IMR-90 (cell line): ENCODE measurements around the gene ROBO2. TPM values are rescaled to one million over a fixed set of nuclear protein-coding genes. Genes with fewer than 3 reads are reported as not detected.

Experiments used
- ATAC-seq: fragments of 200-7000 bp; cut with Tn5 transposase; 2 replicates; pipeline ENCODE4 v1.9.1; 2020; ENCODE audit warnings: low read depth, mild to moderate bottlenecking, moderate library complexity
- BruUV-seq: library from RNA; stranded (reverse); fragments of 400-500 nt; replicated peaks from 2 replicates; lab custom pipeline; 2021; lab: Mats Ljungman, UMichigan
- CTCF ChIA-PET: fragments of 300-600 bp; formaldehyde crosslinking; extraction: SDS; loops from one replicate; lab custom pipeline; 2021; ENCODE audit warnings: antibody characterized with exemption; lab: Yijun Ruan, JAX
- POLR2A ChIA-PET: fragments of 300-600 bp; sonication (Branson Sonifier 250); formaldehyde crosslinking; loops from one replicate; lab custom pipeline; 2022; ENCODE audit warnings: antibody characterized with exemption; ENCODE audit not compliant: unreplicated experiment; lab: Charles Lee
- DNase-seq: peaks from one replicate; pipeline ENCODE4 v3.0.0; 2013
- H2AFZ ChIP-seq: replicated peaks from 2 replicates; pipeline ENCODE3; 2013; ENCODE audit warnings: low read length, mild to moderate bottlenecking; ENCODE audit not compliant: poor library complexity
- H2AK5ac ChIP-seq: 2 replicates; pipeline ENCODE4 v1.6.1; 2013; ENCODE audit warnings: low read depth, low read length, inconsistent platforms
- H2AK9ac ChIP-seq: replicated peaks from 2 replicates; pipeline ENCODE3; 2013; ENCODE audit warnings: mild to moderate bottlenecking, low read depth, low read length, moderate library complexity; ENCODE audit not compliant: poor library complexity
- H2BK120ac ChIP-seq: 2 replicates; pipeline ENCODE4 v1.6.1; 2013; ENCODE audit warnings: low read depth, low read length, inconsistent platforms
- H2BK15ac ChIP-seq: 3 replicates; pipeline ENCODE4 v1.6.1; 2013; ENCODE audit warnings: low read depth, low read length, inconsistent platforms
- H2BK20ac ChIP-seq: 2 replicates; pipeline ENCODE4 v1.6.1; 2013; ENCODE audit warnings: low read depth, mild to moderate bottlenecking, inconsistent platforms, low read length, moderate library complexity
- H2BK5ac ChIP-seq: 2 replicates; pipeline ENCODE4 v1.6.1; 2013; ENCODE audit warnings: mild to moderate bottlenecking, low read depth, low read length, inconsistent platforms; ENCODE audit not compliant: poor library complexity, severe bottlenecking
- H3K14ac ChIP-seq: replicated peaks from 2 replicates; pipeline ENCODE4 v1.6.1; 2013; ENCODE audit warnings: low read depth, low read length, inconsistent platforms
- H3K18ac ChIP-seq: 2 replicates; pipeline ENCODE4 v1.6.1; 2013; ENCODE audit warnings: low read depth, low read length, control low read depth
- H3K23ac ChIP-seq: 2 replicates; pipeline ENCODE4 v1.6.1; 2013; ENCODE audit warnings: low read depth, low read length, inconsistent platforms
- H3K27ac ChIP-seq: 2 replicates; pipeline ENCODE4 v1.5.1; 2013; ENCODE audit warnings: mild to moderate bottlenecking, control low read depth, low read length; ENCODE audit not compliant: insufficient read depth
- H3K27me3 ChIP-seq: 2 replicates; pipeline ENCODE4 v1.6.1; 2013; ENCODE audit warnings: low read length; ENCODE audit not compliant: control insufficient read depth, insufficient read depth
- H3K36me3 ChIP-seq: 2 replicates; pipeline ENCODE4 v1.6.1; 2013; ENCODE audit warnings: low read length, mixed read lengths; ENCODE audit not compliant: control insufficient read depth, insufficient read depth
- H3K4ac ChIP-seq: 2 replicates; pipeline ENCODE4 v1.6.1; 2013; ENCODE audit warnings: low read depth, low read length, inconsistent platforms
- H3K4me1 ChIP-seq: 2 replicates; pipeline ENCODE4 v1.6.1; 2013; ENCODE audit warnings: low read length, mixed read lengths; ENCODE audit not compliant: control insufficient read depth, insufficient read depth
- H3K4me2 ChIP-seq: 2 replicates; pipeline ENCODE4 v1.6.1; 2013; ENCODE audit warnings: low read depth, mild to moderate bottlenecking, control low read depth, low read length, moderate library complexity
- H3K4me3 ChIP-seq: 2 replicates; pipeline ENCODE4 v1.5.1; 2013; ENCODE audit warnings: low read depth, mild to moderate bottlenecking, control low read depth, low read length, moderate library complexity; ENCODE audit not compliant: insufficient read depth
- H3K56ac ChIP-seq: 2 replicates; pipeline ENCODE4 v1.6.1; 2013; ENCODE audit warnings: low read length, inconsistent platforms; ENCODE audit not compliant: insufficient read depth; ENCODE audit errors: extremely low read depth
- H3K79me1 ChIP-seq, 2 experiments: 2 replicates each; pipeline ENCODE4 v1.6.1; 2013; ENCODE audit warnings: low read length in 2 of 2, inconsistent platforms in 1 of 2, low read depth in 1 of 2
- H3K9ac ChIP-seq: 2 replicates; pipeline ENCODE4 v1.6.1; 2013; ENCODE audit warnings: low read depth, low read length, control low read depth
- H3K9me1 ChIP-seq: 2 replicates; pipeline ENCODE4 v1.6.1; 2013; ENCODE audit warnings: low read length, inconsistent platforms; ENCODE audit not compliant: insufficient read depth
- H3K9me3 ChIP-seq: 2 replicates; pipeline ENCODE4 v1.6.1; 2013; ENCODE audit warnings: low read length; ENCODE audit not compliant: control insufficient read depth, insufficient read depth
- H4K20me1 ChIP-seq: 2 replicates; pipeline ENCODE4 v1.6.1; 2013; ENCODE audit warnings: low read length, inconsistent platforms; ENCODE audit not compliant: insufficient read depth
- H4K5ac ChIP-seq: 2 replicates; pipeline ENCODE4 v1.6.1; 2013; ENCODE audit warnings: mild to moderate bottlenecking, low read depth, low read length, control low read depth
- H4K8ac ChIP-seq, 2 experiments: 2 replicates each; pipeline ENCODE4 v1.6.1; 2013; ENCODE audit warnings: low read depth in 2 of 2, low read length in 2 of 2, control low read depth in 1 of 2, inconsistent platforms in 1 of 2
- H4K91ac ChIP-seq: 2 replicates; pipeline ENCODE4 v1.6.1; 2013; ENCODE audit warnings: low read depth, low read length, inconsistent platforms; ENCODE audit not compliant: insufficient read depth
- BHLHE40 ChIP-seq: fragments of 150-350 bp; IDR thresholded peaks from 2 replicates; pipeline ENCODE4 v1.6.1; 2016; ENCODE audit warnings: mild to moderate bottlenecking, low read depth, low read length
- CEBPB ChIP-seq: IDR thresholded peaks from 2 replicates; pipeline ENCODE4 v1.6.1; 2012; ENCODE audit warnings: low read depth, low read length, improper control_type of control experiment
- CHD1 ChIP-seq: IDR thresholded peaks from 2 replicates; pipeline ENCODE4 v1.6.1; 2012; ENCODE audit warnings: low read depth, low read length, improper control_type of control experiment
- ELK1 ChIP-seq: fragments of 150-350 bp; IDR thresholded peaks from 2 replicates; pipeline ENCODE4 v1.6.1; 2016; ENCODE audit warnings: low read depth, mild to moderate bottlenecking, low read length, moderate library complexity, borderline replicate concordance
- FOS ChIP-seq: fragments of 150-350 bp; IDR thresholded peaks from 2 replicates; pipeline ENCODE4 v1.6.1; 2016; ENCODE audit warnings: low read depth, low read length
- MAFK ChIP-seq: IDR thresholded peaks from 2 replicates; pipeline ENCODE4 v1.6.1; 2012; ENCODE audit warnings: low read depth, low read length, improper control_type of control experiment
- MAZ ChIP-seq: IDR thresholded peaks from 2 replicates; pipeline ENCODE4 v1.6.1; 2012; ENCODE audit warnings: low read depth, mild to moderate bottlenecking, low read length, improper control_type of control experiment, moderate library complexity, borderline replicate concordance
- NFE2L2 ChIP-seq: fragments of 150-350 bp; IDR thresholded peaks from 2 replicates; pipeline ENCODE4 v1.6.1; 2016; ENCODE audit warnings: low read depth, mild to moderate bottlenecking, low read length
- POLR2A ChIP-seq: IDR thresholded peaks from 2 replicates; pipeline ENCODE4 v1.6.1; 2012; ENCODE audit warnings: mild to moderate bottlenecking, low read depth, low read length
- RAD21 ChIP-seq: IDR thresholded peaks from 2 replicates; pipeline ENCODE4 v1.6.1; 2012; ENCODE audit warnings: low read length, improper control_type of control experiment
- RCOR1 ChIP-seq: IDR thresholded peaks from 2 replicates; pipeline ENCODE4 v1.6.1; 2012; ENCODE audit warnings: mild to moderate bottlenecking, low read length, improper control_type of control experiment; ENCODE audit not compliant: insufficient replicate concordance
- RFX5 ChIP-seq: IDR thresholded peaks from 2 replicates; pipeline ENCODE4 v1.8.0; 2012; ENCODE audit warnings: low read depth, mild to moderate bottlenecking, low read length, moderate library complexity
- SMC3 ChIP-seq: fragments of 150-350 bp; IDR thresholded peaks from 2 replicates; pipeline ENCODE4 v1.6.1; 2016; ENCODE audit warnings: low read depth, mild to moderate bottlenecking, antibody characterized with exemption, low read length, moderate library complexity
- WGBS, 2 experiments: methylation state at CpG; one replicate each; pipeline versions ENCODE4 v1.1.5 to v1.1.7; 2013; ENCODE audit warnings: missing lambda C conversion rate in 2 of 2; ENCODE audit not compliant: insufficient read length in 1 of 2; ENCODE audit errors: extremely low coverage in 2 of 2; 5-methylcytosine and 5-hydroxymethylcytosine counted together
- dilution Hi-C: fragments of 300-500 bp; cut with HindIII; formaldehyde crosslinking; loops from one replicate; pipeline ENCODE4 v1.14.3; 2018; ENCODE audit warnings: low sequenced_read_pairs; ENCODE audit not compliant: unreplicated experiment
- in situ Hi-C: fragments of 300-500 bp; cut with MboI; formaldehyde crosslinking; loops from 3 replicates; pipeline ENCODE4 v1.14.3; 2019; ENCODE audit warnings: low sequenced_read_pairs, inconsistent platforms, mixed read lengths
- intact Hi-C: fragments of 100-400 bp; cut with micrococcal nuclease; formaldehyde crosslinking; loops from 2 replicates; pipeline ENCODE4 v1.10.0; 2022
- polyA plus RNA-seq, 3 experiments: library from polyadenylated mRNA; depleted of rRNA; stranded (reverse); fragments of >200 nt; gene quantifications; 2 replicates each; pipeline ENCODE4 v1.2.3, GENCODE V29; 2012; ENCODE audit warnings: low replicate concordance in 1 of 3
- total RNA-seq: library from RNA; depleted of rRNA; stranded (reverse); fragments of >200 nt; gene quantifications from 2 replicates; pipeline ENCODE4 v1.2.3, GENCODE V29; 2012
- TF ChIP-seq, protein P1 (sequence below): fragments of 150-350 bp; IDR thresholded peaks from 2 replicates; pipeline ENCODE4 v1.6.1; 2017; ENCODE audit warnings: mild to moderate bottlenecking, antibody characterized with exemption, low read length, low read depth
- TF ChIP-seq, protein P2 (sequence below): conservative IDR thresholded peaks from 2 replicates; pipeline ENCODE4 v1.5.1; 2012; ENCODE audit warnings: mild to moderate bottlenecking, low read depth, low read length, improper control_type of control experiment

The ROBO2 gene
- total and polyA plus RNA-seq, 2 of the 4 experiments (the other 2 are of a cell fraction), result 9.3 to 14.5 TPM

- H3K9me3 ChIP-seq, result no peaks in the 10 kb centered on the region
- no peak overlapping the region for H4K8ac ChIP-seq
- no peak overlapping the region for H2BK15ac ChIP-seq
- H2AFZ ChIP-seq, result no peak overlapping the region
- no peak overlapping the region for H3K23ac ChIP-seq
- no peak overlapping the region for H4K5ac ChIP-seq
- H2BK5ac ChIP-seq, result no peak overlapping the region
- ATAC-seq (no peak), DNase-seq (no peak)
- no peaks in the 10 kb centered on the region for H3K79me1 ChIP-seq
- no peak overlapping the region for H3K56ac ChIP-seq
- dilution Hi-C loops, result no loop called here
- no TSS peak for BruUV-seq
- POLR2A ChIA-PET, result no interaction called here
- no peak overlapping the region for H3K4me2 ChIP-seq
- intact Hi-C loops, result no loop called here
- H3K4me1 ChIP-seq, result no peaks in the 10 kb centered on the region
- in situ Hi-C loops, result loop anchor here (10.0 kb wide), 1 partner anchor 294 kb away; no protein-coding TSS in a partner anchor
- H2AK9ac ChIP-seq, result no peak overlapping the region
- no peak overlapping the region for H3K18ac ChIP-seq
- H3K9me1 ChIP-seq, result no peaks in the 10 kb centered on the region
- no peak overlapping the region for H3K4me3 ChIP-seq
- WGBS, 2 experiments, result 40% methylated on average over 1 of the region's 4 CpGs; no CpG with 5 or more reads in 1 of the 2 experiments
- H3K14ac ChIP-seq, result no peak overlapping the region
- CTCF ChIA-PET, result no interaction called here
- no peak overlapping the region for H2AK5ac ChIP-seq
- H4K20me1 ChIP-seq, result no peaks in the 10 kb centered on the region
- no peaks in the 10 kb centered on the region for H3K27me3 ChIP-seq
- no peak overlapping the region for H3K9ac ChIP-seq
- no peak overlapping the region for H3K27ac ChIP-seq
- no peak overlapping the region for H4K91ac ChIP-seq
- TF ChIP-seq NFE2L2 (no peak), RAD21 (no peak), FOS (no peak), RFX5 (no peak), CEBPB (no peak), MAZ (no peak), POLR2A (no peak), BHLHE40 (no peak), RCOR1 (no peak), CHD1 (no peak), MAFK (no peak), ELK1 (no peak), SMC3 (no peak)
- TF ChIP-seq, protein P1, sequence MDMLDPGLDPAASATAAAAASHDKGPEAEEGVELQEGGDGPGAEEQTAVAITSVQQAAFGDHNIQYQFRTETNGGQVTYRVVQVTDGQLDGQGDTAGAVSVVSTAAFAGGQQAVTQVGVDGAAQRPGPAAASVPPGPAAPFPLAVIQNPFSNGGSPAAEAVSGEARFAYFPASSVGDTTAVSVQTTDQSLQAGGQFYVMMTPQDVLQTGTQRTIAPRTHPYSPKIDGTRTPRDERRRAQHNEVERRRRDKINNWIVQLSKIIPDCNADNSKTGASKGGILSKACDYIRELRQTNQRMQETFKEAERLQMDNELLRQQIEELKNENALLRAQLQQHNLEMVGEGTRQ, result no peak
- TF ChIP-seq, protein P2, sequence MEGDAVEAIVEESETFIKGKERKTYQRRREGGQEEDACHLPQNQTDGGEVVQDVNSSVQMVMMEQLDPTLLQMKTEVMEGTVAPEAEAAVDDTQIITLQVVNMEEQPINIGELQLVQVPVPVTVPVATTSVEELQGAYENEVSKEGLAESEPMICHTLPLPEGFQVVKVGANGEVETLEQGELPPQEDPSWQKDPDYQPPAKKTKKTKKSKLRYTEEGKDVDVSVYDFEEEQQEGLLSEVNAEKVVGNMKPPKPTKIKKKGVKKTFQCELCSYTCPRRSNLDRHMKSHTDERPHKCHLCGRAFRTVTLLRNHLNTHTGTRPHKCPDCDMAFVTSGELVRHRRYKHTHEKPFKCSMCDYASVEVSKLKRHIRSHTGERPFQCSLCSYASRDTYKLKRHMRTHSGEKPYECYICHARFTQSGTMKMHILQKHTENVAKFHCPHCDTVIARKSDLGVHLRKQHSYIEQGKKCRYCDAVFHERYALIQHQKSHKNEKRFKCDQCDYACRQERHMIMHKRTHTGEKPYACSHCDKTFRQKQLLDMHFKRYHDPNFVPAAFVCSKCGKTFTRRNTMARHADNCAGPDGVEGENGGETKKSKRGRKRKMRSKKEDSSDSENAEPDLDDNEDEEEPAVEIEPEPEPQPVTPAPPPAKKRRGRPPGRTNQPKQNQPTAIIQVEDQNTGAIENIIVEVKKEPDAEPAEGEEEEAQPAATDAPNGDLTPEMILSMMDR, result no peak
- H3K4ac ChIP-seq, result no peak overlapping the region
- H2BK120ac ChIP-seq, result no peak overlapping the region
- H3K36me3 ChIP-seq, result no peaks in the 10 kb centered on the region
- H2BK20ac ChIP-seq, result no peak overlapping the region
These were observed 289.2 kb downstream of the ROBO2 start for GRCh38 chr3:77329116-77329515.
